GM10248 (cell line): Measurements from ENCODE around the gene HIF1A.

Experiments used
- CTCF ChIA-PET: fragments of 300-600 bp; sonication (Branson Sonifier 250); formaldehyde crosslinking; extraction: SDS; loops from one replicate; lab custom pipeline; 2021; ENCODE audit warnings: antibody characterized with exemption; lab: Yijun Ruan, JAX
- POLR2A ChIA-PET: fragments of 350-650 bp; sonication (Branson Sonifier 250); formaldehyde crosslinking; extraction: SDS; loops from one replicate; lab custom pipeline; 2020; ENCODE audit warnings: antibody characterized with exemption; lab: Yijun Ruan, JAX
- DNase-seq: peaks from one replicate; pipeline ENCODE4 v3.0.0; 2012; ENCODE audit errors: extremely low spot score
- TF ChIP-seq, protein P1 (sequence below): IDR thresholded peaks from 2 replicates; pipeline ENCODE4 v1.5.1; 2012; ENCODE audit warnings: mild to moderate bottlenecking, low read depth; ENCODE audit errors: extremely low read depth, missing control alignments, control extremely low read depth

Gene HIF1A

DNA sequence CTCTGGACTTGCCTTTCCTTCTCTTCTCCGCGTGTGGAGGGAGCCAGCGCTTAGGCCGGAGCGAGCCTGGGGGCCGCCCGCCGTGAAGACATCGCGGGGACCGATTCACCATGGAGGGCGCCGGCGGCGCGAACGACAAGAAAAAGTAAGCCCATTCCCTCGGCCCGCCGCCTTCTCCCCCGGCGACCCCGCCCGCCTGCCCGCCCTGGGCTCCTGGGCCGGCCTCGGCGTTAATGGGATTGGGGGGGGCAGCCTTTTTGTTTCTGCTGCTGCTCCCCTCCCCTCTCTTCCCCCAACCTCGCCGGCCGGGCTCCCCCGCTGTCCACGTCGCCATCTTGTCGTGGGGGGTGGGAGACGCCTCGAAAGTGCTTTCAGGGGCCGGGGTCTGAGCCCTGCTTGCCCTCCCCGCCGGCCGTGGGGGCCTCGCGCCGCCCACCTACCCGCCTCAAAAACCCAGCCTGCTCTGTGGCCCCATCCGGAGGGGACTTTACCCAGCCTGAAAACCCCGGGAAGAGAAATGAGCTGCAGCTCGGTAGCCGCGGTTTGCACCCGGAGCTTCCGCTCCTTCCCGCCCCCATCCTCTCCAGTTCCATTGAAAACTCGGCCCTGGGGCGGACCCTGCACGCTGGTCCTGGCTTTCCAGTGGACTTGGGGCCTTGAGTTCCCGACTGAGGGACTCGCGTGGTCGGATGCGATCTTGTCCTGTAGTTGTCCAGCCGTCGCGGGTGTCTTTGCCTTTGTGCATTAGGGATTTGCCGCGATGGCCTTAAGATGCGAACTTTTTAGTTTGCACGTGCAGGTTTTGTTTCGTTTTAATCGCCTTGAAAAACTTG, 598 bp downstream of the HIF1A start:
- ChIA-PET POLR2A (interaction anchor here (0.6 to 1.7 kb wide), 6 partner anchors 28 to 1474 kb away, joined by 3 to 7 read pairs (median 4); no protein-coding TSS in a partner anchor), CTCF (interaction anchor here (1.0 to 1.9 kb wide), 3 partner anchors 15 to 142 kb away, joined by 3 to 8 read pairs (median 3); no protein-coding TSS in a partner anchor)
- TF ChIP-seq, protein P1, sequence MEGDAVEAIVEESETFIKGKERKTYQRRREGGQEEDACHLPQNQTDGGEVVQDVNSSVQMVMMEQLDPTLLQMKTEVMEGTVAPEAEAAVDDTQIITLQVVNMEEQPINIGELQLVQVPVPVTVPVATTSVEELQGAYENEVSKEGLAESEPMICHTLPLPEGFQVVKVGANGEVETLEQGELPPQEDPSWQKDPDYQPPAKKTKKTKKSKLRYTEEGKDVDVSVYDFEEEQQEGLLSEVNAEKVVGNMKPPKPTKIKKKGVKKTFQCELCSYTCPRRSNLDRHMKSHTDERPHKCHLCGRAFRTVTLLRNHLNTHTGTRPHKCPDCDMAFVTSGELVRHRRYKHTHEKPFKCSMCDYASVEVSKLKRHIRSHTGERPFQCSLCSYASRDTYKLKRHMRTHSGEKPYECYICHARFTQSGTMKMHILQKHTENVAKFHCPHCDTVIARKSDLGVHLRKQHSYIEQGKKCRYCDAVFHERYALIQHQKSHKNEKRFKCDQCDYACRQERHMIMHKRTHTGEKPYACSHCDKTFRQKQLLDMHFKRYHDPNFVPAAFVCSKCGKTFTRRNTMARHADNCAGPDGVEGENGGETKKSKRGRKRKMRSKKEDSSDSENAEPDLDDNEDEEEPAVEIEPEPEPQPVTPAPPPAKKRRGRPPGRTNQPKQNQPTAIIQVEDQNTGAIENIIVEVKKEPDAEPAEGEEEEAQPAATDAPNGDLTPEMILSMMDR: no peak
- peak; percentile 39 for DNase-seq

DNA sequence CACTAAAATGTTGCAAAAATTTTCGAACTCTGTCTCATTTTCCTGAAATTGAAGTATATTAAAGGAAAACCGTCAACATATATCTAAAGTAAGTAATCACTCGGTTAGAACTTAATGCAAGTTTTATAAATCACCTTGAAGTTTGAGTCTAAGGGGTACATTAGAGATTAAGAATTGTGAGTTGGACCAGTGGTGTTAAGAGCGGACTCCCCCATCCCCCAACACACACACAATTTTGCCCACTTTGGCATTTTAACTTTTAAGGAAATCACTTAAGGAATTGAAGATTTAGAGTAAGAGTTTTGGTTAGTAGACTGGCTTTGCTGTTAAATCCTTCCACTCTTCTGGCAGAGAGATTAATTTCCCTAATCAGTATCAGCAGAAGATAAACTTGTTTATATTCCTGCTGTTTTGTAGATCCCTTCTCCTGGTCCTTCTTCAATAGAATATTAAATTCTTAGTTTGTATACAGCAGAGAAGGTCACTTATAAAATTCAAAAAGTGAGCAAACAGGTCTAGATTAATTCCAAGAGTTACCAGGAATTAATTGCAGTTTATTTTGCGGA, 1.5 kb downstream of the HIF1A start:
- ChIA-PET CTCF (interaction anchor here (0.8 to 4.1 kb wide), 2 partner anchors 12 to 24 kb away, joined by 3 to 16 read pairs; no protein-coding TSS in a partner anchor), POLR2A (no interaction called here)
- TF ChIP-seq, protein P1: no peak
- no peak for DNase-seq

DNA sequence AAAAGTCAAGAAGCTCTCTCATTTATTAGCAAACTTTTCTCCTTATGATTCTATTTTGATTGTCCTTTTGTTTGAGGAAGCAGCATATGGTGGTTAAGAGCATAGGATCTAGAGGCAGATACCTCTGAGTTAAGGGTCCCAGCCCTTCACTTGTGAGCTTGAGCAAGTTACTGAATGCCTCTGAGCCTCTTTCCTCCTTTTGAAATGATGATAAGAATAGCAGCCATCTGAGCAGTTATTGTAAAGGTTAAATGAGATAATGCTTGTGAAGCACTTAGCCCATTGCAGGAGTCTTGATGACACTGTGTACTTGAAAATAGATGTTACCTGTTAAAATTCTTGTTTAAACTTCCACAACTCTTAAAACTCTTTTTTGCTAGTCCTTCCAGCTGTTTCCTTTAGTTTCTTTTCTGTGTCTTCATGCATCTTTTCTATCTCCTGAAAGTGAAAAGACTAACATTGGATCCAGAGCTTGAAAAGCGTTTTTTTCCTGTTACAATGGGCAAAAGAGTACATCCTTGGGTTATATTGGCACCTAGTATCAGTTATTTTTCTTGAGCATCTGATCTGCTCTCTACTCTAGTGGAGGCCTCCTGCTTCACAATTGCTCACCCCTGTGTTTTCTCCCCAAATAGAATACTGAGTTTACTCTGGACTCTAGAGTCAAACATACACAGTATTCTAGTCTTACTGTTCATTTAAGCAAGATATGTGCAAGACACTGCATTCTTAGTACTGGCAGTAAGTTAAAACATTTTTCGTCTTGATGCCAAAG, 3.1 kb downstream of the HIF1A start:
- TF ChIP-seq, protein P1: no peak
- no peak for DNase-seq
- ChIA-PET CTCF (interaction anchor here (1.5 to 4.1 kb wide), 3 partner anchors 13 to 62 kb away, joined by 4 to 16 read pairs (median 5); no protein-coding TSS in a partner anchor), POLR2A (interaction anchor here (0.6 kb wide), 2 partner anchors 48 to 193 kb away, joined by 4 to 6 read pairs; no protein-coding TSS in a partner anchor)

DNA sequence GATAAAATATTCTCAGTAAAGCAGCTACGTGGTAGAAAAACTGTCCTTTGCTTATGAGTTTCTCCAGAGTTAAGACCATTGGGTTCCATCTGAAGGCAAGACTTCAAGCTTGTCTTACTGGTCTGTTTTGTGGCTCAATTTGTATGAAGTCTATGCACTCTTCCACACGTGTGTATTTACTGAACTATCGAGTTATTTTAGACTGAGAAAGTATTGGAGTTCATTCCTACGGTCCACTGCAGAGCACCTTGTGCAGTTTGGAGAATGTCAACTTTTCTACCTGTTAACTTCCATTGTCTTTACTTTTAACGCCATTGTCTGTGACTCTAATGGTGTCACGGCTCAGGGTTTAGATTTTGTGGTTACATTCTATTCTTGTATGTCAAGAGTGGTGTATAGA, 3.7 kb downstream of the HIF1A start:
- DNase-seq: no peak
- TF ChIP-seq, protein P1: no peak
- CTCF ChIA-PET: interaction anchor here (1.6 to 4.1 kb wide), 2 partner anchors 12 to 21 kb away, joined by 5 to 16 read pairs; no protein-coding TSS in a partner anchor
- POLR2A ChIA-PET: interaction anchor here (0.6 kb wide), 1 partner anchor 194 kb away, joined by 6 read pairs; no protein-coding TSS in a partner anchor

DNA sequence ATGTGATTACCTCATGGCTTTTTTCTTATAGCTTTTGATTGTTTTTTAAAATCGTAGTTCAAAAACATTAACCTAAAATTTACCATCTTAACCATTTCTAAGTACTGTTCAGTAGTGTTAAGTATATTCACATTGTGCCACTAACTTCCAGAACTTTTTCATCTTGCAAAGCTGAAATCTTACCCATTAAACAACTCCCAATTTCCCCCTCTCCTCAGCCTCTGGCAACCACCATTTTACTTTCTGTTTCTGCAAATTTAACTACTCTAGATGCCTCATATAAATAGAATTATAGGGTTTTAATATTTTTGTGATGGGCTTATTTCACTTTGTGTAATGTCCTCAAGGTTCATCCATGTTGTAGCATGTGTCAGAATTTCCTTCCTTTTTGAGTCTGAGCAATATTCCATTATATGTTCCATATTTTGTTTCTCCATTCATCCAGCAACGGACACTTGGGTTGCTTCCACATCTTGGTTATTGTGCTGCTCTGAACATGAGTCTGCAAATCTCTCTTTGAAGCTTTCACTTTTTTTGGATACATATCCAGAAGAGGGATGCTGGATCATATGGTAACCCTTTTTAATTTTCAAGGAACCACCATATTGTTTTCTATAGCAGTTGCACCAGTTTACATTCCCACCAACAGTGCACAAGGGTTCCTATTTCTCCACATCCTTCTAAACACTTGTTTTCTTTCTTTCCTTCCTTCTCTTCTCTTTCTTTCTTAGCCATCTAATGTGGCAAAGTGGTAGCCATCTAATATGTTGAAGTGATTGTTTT, 5.0 kb downstream of the HIF1A start:
- POLR2A ChIA-PET: no interaction called here
- DNase-seq: no peak
- CTCF ChIA-PET: interaction anchor here (0.8 to 4.1 kb wide), 4 partner anchors 9 to 223 kb away, joined by 3 to 16 read pairs (median 4); no protein-coding TSS in a partner anchor
- TF ChIP-seq, protein P1: no peak

DNA sequence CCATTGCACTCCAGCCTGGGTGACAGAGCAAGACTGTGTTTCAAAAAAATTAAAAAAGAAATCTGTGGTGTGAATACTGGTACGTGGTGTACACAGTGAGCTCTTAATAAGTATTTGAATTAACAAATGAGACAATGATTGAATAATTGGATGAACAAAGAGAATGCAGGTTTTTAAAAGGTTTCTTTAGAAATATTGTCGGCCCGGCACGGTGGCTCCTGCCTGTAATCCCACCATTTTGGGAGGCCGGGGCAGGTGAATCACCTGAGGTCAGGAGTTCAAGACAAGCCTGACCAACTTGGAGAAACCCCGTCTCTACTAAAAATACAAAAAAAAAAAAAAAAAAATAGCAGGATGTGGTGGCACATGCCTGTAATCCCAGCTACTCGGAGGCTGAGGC, 6.6 kb downstream of the HIF1A start:
- DNase-seq: no peak
- ChIA-PET POLR2A (no interaction called here), CTCF (no interaction called here)
- TF ChIP-seq, protein P1: no peak
